ENCODE results near the gene RBCK1.
"Not testable (repeated sequence)": the region's sequence is repeated elsewhere in the genome, so short reads cannot be mapped to it uniquely, and the experiment has no call there.

RBCK1 gene

DNA sequence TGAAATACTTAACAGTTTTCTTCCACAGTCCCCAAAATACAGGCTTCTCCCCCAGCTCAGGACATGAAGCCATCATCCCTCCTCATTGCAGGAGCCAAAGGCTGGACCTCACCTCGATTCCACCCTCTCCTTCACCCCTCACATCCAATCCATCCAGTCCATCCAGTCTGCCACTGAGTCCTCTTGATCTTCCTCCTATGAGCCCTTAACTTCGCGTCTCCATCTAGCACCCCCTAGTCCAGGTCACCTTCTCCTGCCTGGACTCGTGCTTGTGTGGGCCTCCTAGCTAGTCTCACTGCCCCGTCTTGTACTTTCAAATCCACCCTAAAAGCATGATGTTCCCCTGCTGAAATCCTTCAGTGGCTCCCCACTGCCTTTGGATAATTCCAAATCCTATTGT, 24.2 kb upstream of the RBCK1 start:
- Mint-ChIP-seq H3K27me3 (ENCODE audit: low read depth) (no peaks in the 10 kb centered on the region), H3K4me3 (no peak overlapping the region), H3K4me1 (ENCODE audit: low read depth) (peaks cover 19% of the 10 kb centered on the region), H3K9me3 (no peaks in the 10 kb centered on the region), H3K27ac (peak overlapping the region; percentile 8), H3K36me3 (ENCODE audit: low read depth) (peaks cover 22% of the 10 kb centered on the region)

DNA sequence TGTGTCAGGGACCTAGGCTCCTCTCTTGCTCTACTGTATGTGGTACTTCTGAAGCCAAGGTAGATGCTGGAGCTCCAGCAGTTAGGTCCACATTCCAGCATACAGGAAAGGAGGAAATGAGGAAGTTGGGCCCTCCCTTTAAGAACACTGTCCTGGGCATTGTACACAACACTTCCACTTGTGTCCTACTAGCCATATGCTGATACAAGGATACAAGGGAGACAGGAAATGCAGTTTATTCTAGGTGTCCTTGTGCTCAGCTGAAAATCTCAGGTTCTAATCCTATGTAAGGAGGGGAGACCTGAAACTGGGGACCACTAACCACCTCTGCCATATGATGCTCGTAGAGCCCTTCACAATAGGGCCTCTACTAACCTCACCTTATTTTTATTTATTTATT, 23.4 kb upstream of the RBCK1 start:
- Mint-ChIP-seq H3K27ac (no peak overlapping the region), H3K4me3 (no peak overlapping the region), H3K4me1 (ENCODE audit: low read depth) (peaks cover 19% of the 10 kb centered on the region), H3K36me3 (ENCODE audit: low read depth) (peaks cover 26% of the 10 kb centered on the region), H3K9me3 (no peaks in the 10 kb centered on the region), H3K27me3 (ENCODE audit: low read depth) (no peaks in the 10 kb centered on the region)

DNA sequence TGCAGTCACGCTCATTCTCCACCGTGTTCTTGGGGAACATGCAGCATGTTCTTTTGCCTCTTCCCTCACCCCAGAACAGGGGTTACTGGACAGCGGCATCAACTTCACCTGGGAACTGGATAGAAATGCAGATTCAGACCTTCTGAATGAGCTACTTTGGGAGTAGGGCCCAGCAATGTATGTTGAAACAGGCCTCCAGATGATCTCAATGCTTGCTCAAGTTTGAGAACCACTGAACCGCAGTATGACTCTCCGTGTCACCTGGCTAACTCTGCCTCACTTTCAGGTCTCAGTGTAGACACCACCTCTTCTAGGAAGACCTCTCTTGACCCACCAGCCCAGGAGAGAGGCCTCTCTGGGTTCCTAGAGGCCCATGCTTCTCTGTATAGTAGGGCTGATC, 22.7 kb upstream of the RBCK1 start:
- Mint-ChIP-seq H3K27me3 (ENCODE audit: low read depth) (no peaks in the 10 kb centered on the region), H3K36me3 (ENCODE audit: low read depth) (peaks cover 29% of the 10 kb centered on the region), H3K27ac (no peak overlapping the region), H3K9me3 (no peaks in the 10 kb centered on the region), H3K4me1 (ENCODE audit: low read depth) (peaks cover 19% of the 10 kb centered on the region), H3K4me3 (no peak overlapping the region)

DNA sequence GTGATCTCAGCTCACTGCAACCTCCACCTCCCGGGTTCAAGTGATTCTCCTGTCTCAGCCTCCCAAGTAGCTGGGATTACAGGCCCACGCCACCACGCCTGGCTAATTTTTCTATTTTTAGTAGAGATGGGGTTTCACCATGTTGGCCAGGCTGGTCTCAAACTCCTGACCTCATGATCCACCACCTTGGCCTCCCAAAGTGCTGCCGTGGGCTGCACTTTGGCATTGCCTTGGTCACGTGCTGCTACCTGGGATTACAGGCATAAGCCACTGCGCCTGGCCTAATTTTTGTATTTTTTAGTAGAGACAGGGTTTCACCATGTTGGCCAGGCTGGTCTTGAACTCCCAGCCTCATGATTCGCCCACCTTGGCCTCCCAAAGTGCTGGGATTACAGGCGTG, 21.5 kb upstream of the RBCK1 start:
- H3K36me3 Mint-ChIP-seq (ENCODE audit: low read depth) = peaks cover 34% of the 10 kb centered on the region
- not testable (repeated sequence) for H3K27ac Mint-ChIP-seq
- peaks cover 19% of the 10 kb centered on the region for H3K4me1 Mint-ChIP-seq (ENCODE audit: low read depth)

DNA sequence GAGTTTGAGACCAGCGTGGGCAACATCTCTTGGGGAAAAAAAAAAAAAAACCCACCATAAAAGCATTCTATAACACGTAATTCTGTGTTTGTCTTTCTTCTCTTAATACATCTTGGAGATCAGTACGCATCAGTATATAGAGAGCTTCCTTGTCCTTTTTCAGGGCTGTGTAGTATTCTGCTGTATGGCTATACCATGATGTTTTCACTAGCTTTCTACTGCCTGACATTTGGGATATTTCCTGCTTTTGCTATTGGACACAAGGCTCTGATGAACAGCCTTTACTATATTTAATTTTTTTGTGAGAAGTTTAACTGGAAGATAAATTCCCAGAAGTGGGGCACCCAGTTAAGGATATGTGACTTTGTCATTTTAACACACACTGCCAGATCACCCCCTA, 20.6 kb upstream of the RBCK1 start:
- Mint-ChIP-seq H3K9me3 (no peaks in the 10 kb centered on the region), H3K27me3 (ENCODE audit: low read depth) (no peaks in the 10 kb centered on the region), H3K4me3 (no peak overlapping the region), H3K27ac (no peak overlapping the region), H3K4me1 (ENCODE audit: low read depth) (peaks cover 14% of the 10 kb centered on the region), H3K36me3 (ENCODE audit: low read depth) (peaks cover 34% of the 10 kb centered on the region)

More for the DNA sequence above, 21.5 kb upstream of the RBCK1 start:
- not testable (repeated sequence) for H3K9me3 Mint-ChIP-seq; H3K4me3 Mint-ChIP-seq; H3K27me3 Mint-ChIP-seq (ENCODE audit: low read depth)

DNA sequence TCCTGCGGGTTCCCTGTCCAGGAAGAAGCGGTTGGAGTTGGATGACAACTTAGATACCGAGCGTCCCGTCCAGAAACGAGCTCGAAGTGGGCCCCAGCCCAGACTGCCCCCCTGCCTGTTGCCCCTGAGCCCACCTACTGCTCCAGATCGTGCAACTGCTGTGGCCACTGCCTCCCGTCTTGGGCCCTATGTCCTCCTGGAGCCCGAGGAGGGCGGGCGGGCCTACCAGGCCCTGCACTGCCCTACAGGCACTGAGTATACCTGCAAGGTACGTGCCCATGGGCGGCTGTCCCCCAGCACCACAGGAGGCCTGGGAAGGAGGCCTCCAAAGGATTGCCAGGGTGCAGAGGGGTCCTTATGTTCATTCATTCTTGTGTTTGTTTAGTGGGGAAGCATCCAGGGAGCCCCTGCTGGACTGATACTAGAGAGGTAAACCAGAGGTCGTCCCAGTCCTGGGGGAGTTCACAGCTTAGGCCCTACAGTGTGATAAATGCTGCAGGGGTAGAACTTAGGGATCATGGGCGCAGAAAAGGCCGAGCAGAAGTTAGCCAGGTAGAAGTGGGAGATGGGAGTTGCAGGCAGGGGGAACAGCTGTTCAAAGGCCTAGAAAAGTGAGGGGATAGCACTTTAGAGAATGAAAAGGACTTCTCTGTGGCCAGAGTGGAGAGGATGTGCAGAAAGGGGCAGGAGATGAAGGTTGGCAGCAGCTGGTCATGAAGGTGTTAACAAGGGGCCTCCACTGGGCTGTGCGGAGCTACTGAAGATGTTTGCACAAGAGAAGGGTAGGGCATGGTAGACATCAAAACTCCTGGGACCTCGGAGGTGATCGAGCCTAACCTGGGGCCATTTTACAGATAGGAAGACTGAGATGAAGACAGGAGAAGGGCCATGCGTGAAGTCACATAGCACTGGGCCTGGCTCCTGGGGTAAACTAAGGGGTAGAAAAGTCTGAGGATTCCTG, 19.8 kb upstream of the RBCK1 start:
- H3K27ac Mint-ChIP-seq = no peak overlapping the region
- peaks cover 38% of the 10 kb centered on the region for H3K36me3 Mint-ChIP-seq (ENCODE audit: low read depth)
- no peak overlapping the region for H3K4me3 Mint-ChIP-seq
- no peaks in the 10 kb centered on the region for H3K9me3 Mint-ChIP-seq
- H3K27me3 Mint-ChIP-seq (ENCODE audit: low read depth) = no peaks in the 10 kb centered on the region
- H3K4me1 Mint-ChIP-seq (ENCODE audit: low read depth) = peaks cover 11% of the 10 kb centered on the region

DNA sequence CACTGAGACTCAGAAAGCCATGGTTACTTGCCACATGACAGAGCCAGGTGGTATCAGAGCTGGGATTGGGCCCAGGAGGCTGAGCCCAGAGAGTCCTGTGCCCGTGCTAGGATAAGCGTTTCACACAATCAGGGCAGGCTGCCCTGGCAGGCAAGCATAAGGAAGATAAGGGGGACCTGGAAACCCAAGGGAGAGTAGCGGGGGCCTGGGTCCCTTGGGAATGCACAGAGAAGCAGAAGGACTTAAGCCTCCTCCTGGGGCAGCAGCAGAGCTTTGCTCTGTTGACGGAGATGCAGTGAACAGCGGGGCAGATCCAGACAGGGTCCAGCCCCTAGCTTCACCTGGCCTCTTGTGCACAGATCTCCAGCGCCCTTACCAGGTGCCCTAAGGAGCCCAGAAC, 18.9 kb upstream of the RBCK1 start:
- H3K4me3 Mint-ChIP-seq = no peak overlapping the region
- no peaks in the 10 kb centered on the region for H3K9me3 Mint-ChIP-seq
- no peak overlapping the region for H3K27ac Mint-ChIP-seq
- peaks cover 3% of the 10 kb centered on the region for H3K4me1 Mint-ChIP-seq (ENCODE audit: low read depth)
- no peaks in the 10 kb centered on the region for H3K27me3 Mint-ChIP-seq (ENCODE audit: low read depth)
- peaks cover 38% of the 10 kb centered on the region for H3K36me3 Mint-ChIP-seq (ENCODE audit: low read depth)

DNA sequence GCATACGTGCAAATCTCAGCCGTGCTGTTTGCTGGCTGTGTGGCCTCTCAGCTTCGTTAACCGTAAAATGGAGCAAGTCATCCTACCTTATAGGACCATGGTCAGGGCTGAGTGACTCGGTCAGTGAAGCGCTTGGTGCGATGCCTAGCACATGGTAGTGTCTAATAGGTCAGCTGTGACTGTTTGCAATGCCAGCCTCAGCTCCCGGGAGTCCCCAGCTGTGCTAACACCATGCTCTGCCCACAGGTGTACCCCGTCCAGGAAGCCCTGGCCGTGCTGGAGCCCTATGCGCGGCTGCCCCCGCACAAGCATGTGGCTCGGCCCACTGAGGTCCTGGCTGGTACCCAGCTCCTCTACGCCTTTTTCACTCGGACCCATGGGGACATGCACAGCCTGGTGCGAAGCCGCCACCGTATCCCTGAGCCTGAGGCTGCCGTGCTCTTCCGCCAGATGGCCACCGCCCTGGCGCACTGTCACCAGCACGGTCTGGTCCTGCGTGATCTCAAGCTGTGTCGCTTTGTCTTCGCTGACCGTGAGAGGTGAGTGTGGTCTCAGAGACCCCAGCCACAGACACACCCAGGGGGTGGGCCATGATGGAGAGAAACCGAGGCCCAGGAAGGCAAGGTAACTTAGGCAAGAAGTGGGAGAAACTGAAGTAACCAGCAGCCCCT, 16.9 kb upstream of the RBCK1 start:
- H3K27me3 Mint-ChIP-seq (ENCODE audit: low read depth) = no peaks in the 10 kb centered on the region
- H3K4me1 Mint-ChIP-seq (ENCODE audit: low read depth) = no peaks in the 10 kb centered on the region
- H3K4me3 Mint-ChIP-seq = no peak overlapping the region
- peaks cover 39% of the 10 kb centered on the region for H3K36me3 Mint-ChIP-seq (ENCODE audit: low read depth)
- H3K27ac Mint-ChIP-seq = no peak overlapping the region
- no peaks in the 10 kb centered on the region for H3K9me3 Mint-ChIP-seq

DNA sequence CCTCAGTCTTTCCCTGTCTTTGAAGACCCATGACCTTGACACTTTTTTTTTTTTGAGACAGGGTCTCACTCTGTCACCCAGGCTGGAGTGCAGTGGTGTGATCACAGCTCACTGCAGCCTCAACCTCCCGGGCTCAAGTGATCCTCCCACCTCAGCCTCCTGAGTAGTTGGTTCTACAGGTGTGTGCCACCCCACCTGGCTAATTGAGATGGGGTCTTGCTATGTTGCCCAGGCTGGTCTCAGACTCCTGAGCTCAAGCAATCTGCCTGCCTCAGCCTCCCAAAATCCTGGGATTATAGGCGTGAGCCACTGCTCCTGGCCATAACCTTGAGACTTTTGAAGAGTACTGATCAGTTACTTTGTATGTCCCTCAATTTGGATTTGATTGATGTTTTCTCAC, 14.8 kb upstream of the RBCK1 start:
- not testable (repeated sequence) for H3K4me3 Mint-ChIP-seq; H3K4me1 Mint-ChIP-seq (ENCODE audit: low read depth); H3K27me3 Mint-ChIP-seq (ENCODE audit: low read depth); H3K27ac Mint-ChIP-seq; H3K9me3 Mint-ChIP-seq
- peaks cover 36% of the 10 kb centered on the region for H3K36me3 Mint-ChIP-seq (ENCODE audit: low read depth)

DNA sequence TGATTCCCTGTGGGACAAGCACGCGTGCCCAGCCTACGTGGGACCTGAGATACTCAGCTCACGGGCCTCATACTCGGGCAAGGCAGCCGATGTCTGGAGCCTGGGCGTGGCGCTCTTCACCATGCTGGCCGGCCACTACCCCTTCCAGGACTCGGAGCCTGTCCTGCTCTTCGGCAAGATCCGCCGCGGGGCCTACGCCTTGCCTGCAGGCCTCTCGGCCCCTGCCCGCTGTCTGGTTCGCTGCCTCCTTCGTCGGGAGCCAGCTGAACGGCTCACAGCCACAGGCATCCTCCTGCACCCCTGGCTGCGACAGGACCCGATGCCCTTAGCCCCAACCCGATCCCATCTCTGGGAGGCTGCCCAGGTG, 11.9 kb upstream of the RBCK1 start:
- Mint-ChIP-seq H3K27me3 (ENCODE audit: low read depth) (no peaks in the 10 kb centered on the region), H3K27ac (no peak overlapping the region), H3K4me1 (ENCODE audit: low read depth) (peaks cover 5% of the 10 kb centered on the region), H3K36me3 (ENCODE audit: low read depth) (peaks cover 25% of the 10 kb centered on the region), H3K9me3 (no peaks in the 10 kb centered on the region), H3K4me3 (no peak overlapping the region)

DNA sequence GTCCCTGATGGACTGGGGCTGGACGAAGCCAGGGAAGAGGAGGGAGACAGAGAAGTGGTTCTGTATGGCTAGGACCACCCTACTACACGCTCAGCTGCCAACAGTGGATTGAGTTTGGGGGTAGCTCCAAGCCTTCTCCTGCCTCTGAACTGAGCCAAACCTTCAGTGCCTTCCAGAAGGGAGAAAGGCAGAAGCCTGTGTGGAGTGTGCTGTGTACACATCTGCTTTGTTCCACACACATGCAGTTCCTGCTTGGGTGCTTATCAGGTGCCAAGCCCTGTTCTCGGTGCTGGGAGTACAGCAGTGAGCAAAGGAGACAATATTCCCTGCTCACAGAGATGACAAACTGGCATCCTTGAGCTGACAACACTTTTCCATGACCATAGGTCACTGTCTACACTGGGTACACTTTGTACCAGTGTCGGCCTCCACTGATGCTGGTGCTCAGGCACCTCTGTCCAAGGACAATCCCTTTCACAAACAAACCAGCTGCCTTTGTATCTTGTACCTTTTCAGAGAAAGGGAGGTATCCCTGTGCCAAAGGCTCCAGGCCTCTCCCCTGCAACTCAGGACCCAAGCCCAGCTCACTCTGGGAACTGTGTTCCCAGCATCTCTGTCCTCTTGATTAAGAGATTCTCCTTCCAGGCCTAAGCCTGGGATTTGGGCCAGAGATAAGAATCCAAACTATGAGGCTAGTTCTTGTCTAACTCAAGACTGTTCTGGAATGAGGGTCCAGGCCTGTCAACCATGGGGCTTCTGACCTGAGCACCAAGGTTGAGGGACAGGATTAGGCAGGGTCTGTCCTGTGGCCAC, 11.3 kb upstream of the RBCK1 start:
- no peaks in the 10 kb centered on the region for H3K9me3 Mint-ChIP-seq
- H3K4me3 Mint-ChIP-seq = no peak overlapping the region
- H3K27ac Mint-ChIP-seq = no peak overlapping the region
- peaks cover 21% of the 10 kb centered on the region for H3K36me3 Mint-ChIP-seq (ENCODE audit: low read depth)
- no peaks in the 10 kb centered on the region for H3K27me3 Mint-ChIP-seq (ENCODE audit: low read depth)
- peaks cover 7% of the 10 kb centered on the region for H3K4me1 Mint-ChIP-seq (ENCODE audit: low read depth)

DNA sequence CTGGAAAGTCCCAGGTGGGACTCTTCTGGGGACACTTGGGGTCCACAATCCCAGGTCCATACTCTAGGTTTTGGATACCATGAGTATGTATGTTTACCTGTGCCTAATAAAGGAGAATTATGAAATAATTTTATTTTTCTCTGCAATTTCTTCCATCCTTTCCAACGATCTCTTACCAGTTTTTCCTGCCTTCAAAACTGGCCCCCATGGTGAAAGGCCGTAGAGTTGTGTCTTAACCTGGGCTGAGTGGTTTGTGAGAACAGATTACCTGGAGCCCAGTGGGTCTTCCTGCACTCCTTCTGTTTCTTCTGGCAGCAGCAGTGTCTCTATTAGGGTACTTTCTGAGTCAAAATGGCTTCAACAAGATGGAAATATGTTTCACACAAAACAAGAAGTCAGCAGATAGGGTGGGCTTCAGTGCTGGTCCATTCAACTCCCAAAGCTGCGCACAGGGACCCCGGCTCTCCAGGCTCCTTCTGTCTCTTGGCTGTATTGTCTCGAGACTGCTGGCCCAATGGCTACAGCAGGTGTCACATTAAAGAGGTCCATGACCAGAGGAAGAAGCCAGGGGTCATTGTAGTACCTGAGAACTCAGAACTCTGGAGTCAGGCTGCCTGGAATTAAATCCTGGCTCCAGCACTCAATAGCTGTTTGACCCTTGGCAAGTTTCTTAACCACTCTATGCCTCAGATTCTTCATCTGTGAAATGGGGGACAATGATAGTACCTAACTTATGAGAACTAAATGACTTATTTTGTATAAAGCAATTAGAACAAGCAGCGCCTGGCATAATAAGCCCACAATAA, 10.5 kb upstream of the RBCK1 start:
- H3K27ac Mint-ChIP-seq = no peak overlapping the region
- no peaks in the 10 kb centered on the region for H3K27me3 Mint-ChIP-seq (ENCODE audit: low read depth)
- H3K4me3 Mint-ChIP-seq = no peak overlapping the region
- peaks cover 14% of the 10 kb centered on the region for H3K4me1 Mint-ChIP-seq (ENCODE audit: low read depth)
- H3K9me3 Mint-ChIP-seq = no peaks in the 10 kb centered on the region
- H3K36me3 Mint-ChIP-seq (ENCODE audit: low read depth) = peaks cover 20% of the 10 kb centered on the region

DNA sequence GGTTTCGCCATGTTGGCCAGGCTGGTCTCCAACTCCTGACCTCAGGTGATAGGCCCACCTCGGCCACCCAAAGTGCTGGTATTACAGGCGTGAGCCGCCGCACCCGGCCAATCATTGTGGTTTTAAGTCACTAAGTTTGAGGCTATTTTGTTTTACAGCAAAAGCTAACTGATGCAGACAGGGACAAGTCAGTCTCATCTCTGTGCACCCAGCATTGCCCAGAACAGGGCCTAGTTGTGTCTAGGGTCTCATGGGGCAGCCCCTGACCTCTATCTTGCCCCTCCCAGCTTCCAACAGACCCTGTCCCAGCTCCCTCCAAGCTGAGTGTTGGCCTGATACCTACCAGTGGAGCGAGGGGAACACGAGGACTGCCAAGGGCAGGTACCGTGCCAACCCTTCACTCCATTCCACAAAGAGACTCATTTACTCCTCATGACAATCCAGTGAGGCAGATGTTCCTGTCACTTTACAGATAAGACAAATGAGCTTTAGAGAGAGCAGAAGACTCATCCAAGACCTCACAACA, 8.9 kb upstream of the RBCK1 start:
- Mint-ChIP-seq H3K27ac (peak overlapping the region; percentile 57), H3K9me3 (peaks cover 10% of the 10 kb centered on the region), H3K27me3 (ENCODE audit: low read depth) (no peaks in the 10 kb centered on the region), H3K4me3 (no peak overlapping the region), H3K36me3 (ENCODE audit: low read depth) (peaks cover 12% of the 10 kb centered on the region), H3K4me1 (ENCODE audit: low read depth) (peaks cover 21% of the 10 kb centered on the region)

DNA sequence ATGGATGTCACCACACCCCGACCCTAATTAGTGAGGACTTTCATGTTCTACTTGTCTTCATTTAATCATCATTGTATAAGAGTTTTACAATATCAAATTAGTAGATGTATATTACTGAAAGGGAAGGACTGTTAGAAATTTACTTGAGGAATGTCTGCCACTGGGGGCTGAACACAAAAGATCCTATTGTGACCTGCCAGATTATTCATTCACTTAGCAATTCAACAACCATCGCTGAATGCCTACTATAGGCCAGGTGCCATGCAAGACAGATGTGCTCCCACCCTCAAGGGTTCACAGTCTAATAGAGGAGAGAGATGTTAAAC, 8.0 kb upstream of the RBCK1 start:
- Mint-ChIP-seq H3K9me3 (peaks cover 10% of the 10 kb centered on the region), H3K4me3 (no peak overlapping the region), H3K4me1 (ENCODE audit: low read depth) (peaks cover 22% of the 10 kb centered on the region), H3K27ac (no peak overlapping the region), H3K27me3 (ENCODE audit: low read depth) (no peaks in the 10 kb centered on the region), H3K36me3 (ENCODE audit: low read depth) (peaks cover 10% of the 10 kb centered on the region)
